ENCODE results near the gene CITED2.

The CITED2 gene

DNA sequence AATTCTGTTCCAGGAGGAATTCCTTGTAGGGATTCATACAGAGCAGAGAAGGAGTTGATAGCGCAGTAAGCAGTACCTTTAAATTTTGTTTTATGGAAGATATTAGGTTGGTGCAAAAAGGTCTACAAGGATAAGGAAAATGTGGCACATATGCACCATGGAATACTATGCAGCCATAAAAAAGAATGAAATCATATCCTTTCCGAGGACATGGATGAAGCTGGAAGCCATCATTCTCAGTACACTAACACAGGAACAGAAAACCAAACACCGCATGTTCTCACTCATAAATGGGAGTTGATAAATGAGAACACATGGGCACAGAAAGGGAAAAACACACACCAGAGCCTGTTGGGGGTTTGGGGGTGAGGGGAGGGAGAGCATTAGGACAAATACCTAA, 45.2 kb downstream of the CITED2 start:
- POLR2A ChIA-PET (ENCODE audit: low non-redundant PET) = no interaction called here
- TF ChIP-seq CTCF (conservative IDR thresholded peaks at IDR 0.05; ENCODE audit: low read depth) = no peak
- H3K27ac ChIP-seq = no peak overlapping the region
- CTCF ChIA-PET = interaction anchor here (0.6 kb wide), 1 partner anchor 550 kb away, joined by 5 read pairs; no protein-coding TSS in a partner anchor
- DNase-seq (ENCODE audit: low spot score) = no peak

DNA sequence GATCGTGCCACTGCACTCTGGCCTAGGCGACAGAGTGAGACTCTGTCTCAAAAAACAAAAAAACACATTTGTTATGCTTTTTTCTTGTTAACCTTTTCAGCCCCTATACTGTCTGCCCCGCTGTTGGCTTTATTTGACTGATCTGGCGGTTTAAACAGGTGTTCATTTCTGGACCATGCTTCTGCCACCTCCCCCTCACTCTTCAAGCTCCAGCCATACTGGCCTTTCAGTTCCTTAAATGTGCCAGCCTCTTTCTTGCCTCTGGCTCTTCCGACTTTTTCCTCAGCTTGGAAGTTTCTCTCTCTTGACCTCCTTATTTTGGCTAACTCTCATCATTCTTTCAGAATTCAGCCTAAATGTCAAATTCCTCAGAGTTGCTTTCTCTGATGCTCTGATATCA, 47.4 kb downstream of the CITED2 start:
- ChIA-PET POLR2A (ENCODE audit: low non-redundant PET) (no interaction called here), CTCF (interaction anchor here (0.5 to 0.6 kb wide), 2 partner anchors 38 to 76 kb away, joined by 3 read pairs; no protein-coding TSS in a partner anchor)
- no peak for TF ChIP-seq CTCF (conservative IDR thresholded peaks at IDR 0.05; ENCODE audit: low read depth)
- DNase-seq (ENCODE audit: low spot score) = no peak
- no peak overlapping the region for H3K27ac ChIP-seq

GRCh38 chr6:139325686-139326085, 48.8 kb downstream of the CITED2 start:
- ChIA-PET CTCF (no interaction called here), POLR2A (ENCODE audit: low non-redundant PET) (no interaction called here)
- no peak for DNase-seq (ENCODE audit: low spot score)
- no peak overlapping the region for H3K27ac ChIP-seq
- TF ChIP-seq CTCF (conservative IDR thresholded peaks at IDR 0.05; ENCODE audit: low read depth) = no peak

DNA sequence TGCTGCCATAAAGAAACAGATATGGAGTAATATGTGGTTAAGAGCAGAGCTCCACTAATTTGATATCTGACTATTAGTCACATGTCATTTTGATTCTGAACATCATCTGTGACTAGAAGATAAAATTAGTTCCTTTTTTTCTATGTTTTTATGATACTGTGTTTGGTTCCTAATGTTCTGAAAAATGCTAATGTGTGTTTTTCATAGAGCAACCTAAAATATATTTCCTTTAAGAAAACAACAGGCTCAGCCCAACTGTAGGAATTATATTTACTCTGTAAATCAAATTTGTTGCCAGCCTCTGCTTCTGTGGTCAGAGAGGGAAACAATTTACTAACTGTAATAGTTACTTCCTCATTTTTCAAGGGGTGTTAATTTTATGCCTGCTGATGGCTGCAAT, 49.3 kb downstream of the CITED2 start:
- ChIA-PET POLR2A (ENCODE audit: low non-redundant PET) (no interaction called here), CTCF (no interaction called here)
- DNase-seq (ENCODE audit: low spot score) = no peak
- no peak for TF ChIP-seq CTCF (conservative IDR thresholded peaks at IDR 0.05; ENCODE audit: low read depth)
- H3K27ac ChIP-seq = no peak overlapping the region

DNA sequence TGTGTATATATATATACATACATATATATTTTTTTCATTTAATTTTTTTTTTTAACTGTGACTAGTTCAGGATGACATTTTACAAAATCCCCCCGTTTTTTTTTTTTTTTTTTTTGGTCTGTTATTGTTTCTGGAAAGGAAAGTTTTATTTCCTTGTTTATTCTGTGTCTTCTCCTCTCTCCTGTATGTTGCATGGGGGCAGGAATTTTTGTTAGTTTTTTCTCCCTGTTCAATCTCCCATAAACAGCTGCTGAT, 50.2 kb downstream of the CITED2 start:
- ChIA-PET POLR2A (ENCODE audit: low non-redundant PET) (no interaction called here), CTCF (no interaction called here)
- DNase-seq (ENCODE audit: low spot score) = no peak
- no peak for TF ChIP-seq CTCF (conservative IDR thresholded peaks at IDR 0.05; ENCODE audit: low read depth)
- no peak overlapping the region for H3K27ac ChIP-seq

DNA sequence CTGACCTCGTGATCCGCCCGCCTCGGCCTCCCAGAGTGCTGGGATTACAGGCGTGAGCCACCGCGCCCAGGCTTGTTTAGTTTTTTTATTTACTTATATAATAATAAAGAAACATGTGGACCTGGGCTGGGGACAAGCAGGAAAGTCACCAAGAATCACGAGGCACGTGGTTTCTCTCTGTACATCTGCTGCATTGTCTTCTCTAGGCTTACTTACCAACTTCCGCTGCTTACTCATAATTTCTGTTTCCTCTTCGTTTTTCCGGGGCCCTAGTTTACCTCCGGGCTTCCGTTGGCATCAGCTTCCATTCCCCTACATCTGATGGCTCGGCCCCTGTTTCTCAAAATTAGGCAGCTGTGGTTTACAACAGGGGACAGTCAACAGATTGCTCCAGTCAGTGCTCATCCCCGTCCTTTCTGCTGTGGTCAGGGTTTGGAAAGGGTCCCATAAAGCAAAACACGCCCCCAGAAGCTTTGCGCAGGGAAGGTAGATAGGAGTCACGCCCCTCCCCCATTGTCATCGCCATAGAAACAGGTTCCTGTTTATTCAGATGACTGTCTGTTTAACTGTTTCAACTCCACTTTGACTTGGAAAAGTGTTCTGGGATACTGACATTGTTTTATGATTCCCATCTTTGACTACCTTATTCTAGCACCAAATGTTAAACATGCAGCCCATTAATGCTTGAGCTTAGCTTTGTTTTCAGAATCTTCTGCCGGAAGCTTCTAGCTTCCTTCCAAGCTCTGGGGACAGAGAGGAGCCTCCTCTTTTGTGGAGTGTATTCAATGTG, 50.7 kb downstream of the CITED2 start:
- no peak for TF ChIP-seq CTCF (conservative IDR thresholded peaks at IDR 0.05; ENCODE audit: low read depth)
- ChIA-PET POLR2A (ENCODE audit: low non-redundant PET) (no interaction called here), CTCF (no interaction called here)
- no peak overlapping the region for H3K27ac ChIP-seq
- DNase-seq (ENCODE audit: low spot score) = peak; percentile 10

Data from RWPE1 (cell line).